ENCODE data around the gene NEURL1. TPM values are rescaled to one million over a fixed set of nuclear protein-coding genes. Genes with fewer than 3 reads are reported as not detected.

Gene NEURL1
- total RNA-seq, 3 donors from 2014 or later: 15.9 to 68.7 (median 42.9) TPM

DNA sequence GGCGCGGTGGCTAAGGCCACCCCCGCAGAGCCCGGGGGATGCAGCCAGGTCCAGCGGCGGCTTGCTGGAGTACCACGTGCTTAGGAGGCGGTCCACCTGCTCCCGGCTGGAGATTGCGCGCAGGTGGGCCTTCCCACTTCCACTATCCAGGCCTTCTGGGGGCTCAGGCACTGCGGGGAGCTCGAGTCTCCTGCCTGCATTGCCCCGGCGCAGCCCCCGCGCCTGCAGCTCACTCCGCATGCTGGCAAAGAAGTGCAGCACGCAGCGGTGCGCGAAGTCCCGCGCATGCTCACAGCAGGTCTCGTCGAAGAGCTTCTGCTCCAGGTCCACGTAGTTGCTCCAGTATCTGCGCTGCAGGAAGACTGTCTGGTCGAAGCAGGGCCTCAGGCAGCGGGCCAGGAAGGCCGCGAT, 20.2 kb upstream of the NEURL1 start:
- DNase-seq (no peak), ATAC-seq (no peak)
- TF ChIP-seq, protein P1, sequence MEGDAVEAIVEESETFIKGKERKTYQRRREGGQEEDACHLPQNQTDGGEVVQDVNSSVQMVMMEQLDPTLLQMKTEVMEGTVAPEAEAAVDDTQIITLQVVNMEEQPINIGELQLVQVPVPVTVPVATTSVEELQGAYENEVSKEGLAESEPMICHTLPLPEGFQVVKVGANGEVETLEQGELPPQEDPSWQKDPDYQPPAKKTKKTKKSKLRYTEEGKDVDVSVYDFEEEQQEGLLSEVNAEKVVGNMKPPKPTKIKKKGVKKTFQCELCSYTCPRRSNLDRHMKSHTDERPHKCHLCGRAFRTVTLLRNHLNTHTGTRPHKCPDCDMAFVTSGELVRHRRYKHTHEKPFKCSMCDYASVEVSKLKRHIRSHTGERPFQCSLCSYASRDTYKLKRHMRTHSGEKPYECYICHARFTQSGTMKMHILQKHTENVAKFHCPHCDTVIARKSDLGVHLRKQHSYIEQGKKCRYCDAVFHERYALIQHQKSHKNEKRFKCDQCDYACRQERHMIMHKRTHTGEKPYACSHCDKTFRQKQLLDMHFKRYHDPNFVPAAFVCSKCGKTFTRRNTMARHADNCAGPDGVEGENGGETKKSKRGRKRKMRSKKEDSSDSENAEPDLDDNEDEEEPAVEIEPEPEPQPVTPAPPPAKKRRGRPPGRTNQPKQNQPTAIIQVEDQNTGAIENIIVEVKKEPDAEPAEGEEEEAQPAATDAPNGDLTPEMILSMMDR (IDR thresholded peaks at IDR 0.05): no peak
- Histone ChIP-seq H3K36me3 (ENCODE audit: low read depth) (no peaks in the 10 kb centered on the region), H3K4me3 (no peak overlapping the region), H3K9me3 (no peaks in the 10 kb centered on the region), H3K4me1 (ENCODE audit: low read depth) (no peaks in the 10 kb centered on the region)
- intact Hi-C loops (cut with DNase I, micrococcal nuclease): no loop called here

DNA sequence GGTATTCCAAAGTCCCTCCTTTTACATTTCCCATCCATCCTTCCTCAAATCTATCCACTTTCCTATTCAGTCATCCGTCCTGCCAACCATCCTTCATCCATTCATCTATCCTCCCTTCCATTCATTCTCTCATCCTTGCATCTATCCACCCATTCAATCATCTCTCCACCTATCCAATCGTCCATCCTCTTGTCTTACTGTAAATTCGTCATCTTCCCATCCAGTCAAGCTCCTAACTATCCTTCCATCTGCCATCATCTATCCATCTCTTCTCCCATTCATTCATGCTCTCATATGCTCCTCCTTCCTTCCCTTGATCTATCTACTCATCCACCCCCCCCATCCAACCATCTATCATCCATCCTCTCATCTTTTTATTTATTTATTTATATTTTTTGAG, 19.4 kb upstream of the NEURL1 start:
- TF ChIP-seq, protein P1 (IDR thresholded peaks at IDR 0.05): no peak
- H3K36me3 ChIP-seq (ENCODE audit: low read depth): no peaks in the 10 kb centered on the region
- H3K4me3 ChIP-seq: no peak overlapping the region
- DNase-seq: no peak
- intact Hi-C loops (cut with DNase I, micrococcal nuclease): no loop called here
- H3K4me1 ChIP-seq (ENCODE audit: low read depth): no peaks in the 10 kb centered on the region
- no peaks in the 10 kb centered on the region for H3K9me3 ChIP-seq
- ATAC-seq: no peak

DNA sequence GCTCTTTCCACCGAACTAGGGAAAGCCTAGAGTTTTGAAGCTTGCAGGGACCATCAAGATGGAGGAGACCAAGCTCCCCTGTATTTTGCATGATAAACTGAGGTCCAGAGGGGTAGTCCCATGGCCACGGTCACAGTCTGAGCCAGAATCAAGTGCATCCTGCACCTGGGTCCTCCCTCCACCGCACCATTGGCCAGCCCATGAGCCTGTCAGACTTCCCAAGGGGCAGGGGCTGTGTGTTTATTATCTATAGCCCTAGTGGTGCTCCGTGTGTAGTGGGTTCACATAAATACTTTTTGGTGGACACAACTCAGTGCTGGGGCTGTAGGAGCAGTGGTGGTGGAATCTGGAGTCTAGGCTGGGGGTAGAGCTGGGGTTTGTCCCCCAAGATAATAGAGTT, 18.1 kb upstream of the NEURL1 start:
- H3K4me1 ChIP-seq (ENCODE audit: low read depth): no peaks in the 10 kb centered on the region
- no peak overlapping the region for H3K4me3 ChIP-seq
- ATAC-seq (no peak), DNase-seq (no peak)
- H3K9me3 ChIP-seq: no peaks in the 10 kb centered on the region
- TF ChIP-seq, protein P1 (IDR thresholded peaks at IDR 0.05): no peak
- intact Hi-C loops (cut with DNase I, micrococcal nuclease): no loop called here
- H3K36me3 ChIP-seq (ENCODE audit: low read depth): no peaks in the 10 kb centered on the region

DNA sequence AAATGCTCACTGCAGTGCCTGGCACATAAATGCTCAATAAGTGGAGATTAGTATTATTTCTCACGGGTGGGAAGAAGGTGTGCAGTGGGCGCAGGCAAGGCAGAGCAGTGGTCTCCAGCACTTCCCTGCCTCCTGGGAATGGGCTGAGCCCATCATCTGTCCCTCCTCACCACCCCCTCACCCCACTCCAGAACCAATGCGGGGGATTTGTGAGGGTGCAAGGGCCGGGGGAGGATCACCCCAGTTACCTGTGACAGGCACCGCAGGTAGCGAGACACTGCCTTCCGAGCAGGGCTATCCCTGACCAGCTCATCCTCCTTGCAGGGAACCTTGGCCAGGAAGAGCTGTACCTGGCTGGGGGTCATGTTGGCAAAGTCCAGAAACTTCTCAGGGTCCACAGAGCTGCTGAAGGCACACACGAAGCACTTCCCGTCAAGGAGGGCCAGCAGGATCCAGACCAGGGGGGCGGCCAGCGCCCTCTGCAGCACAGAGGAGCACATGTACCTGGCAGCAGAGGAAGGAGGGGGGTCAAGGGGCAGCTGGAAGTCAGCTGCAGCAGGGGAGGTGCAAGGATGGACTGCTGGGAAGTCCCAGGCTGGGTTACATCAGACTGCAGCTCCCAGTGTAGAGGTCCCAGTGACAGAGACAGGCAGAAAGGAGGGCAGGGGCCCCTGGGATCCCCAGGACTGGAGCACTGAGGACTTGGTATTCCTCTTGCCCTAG, 17.3 kb upstream of the NEURL1 start:
- TF ChIP-seq, protein P1 (IDR thresholded peaks at IDR 0.05): no peak
- intact Hi-C loops (cut with DNase I, micrococcal nuclease): no loop called here
- ATAC-seq: no peak

DNA sequence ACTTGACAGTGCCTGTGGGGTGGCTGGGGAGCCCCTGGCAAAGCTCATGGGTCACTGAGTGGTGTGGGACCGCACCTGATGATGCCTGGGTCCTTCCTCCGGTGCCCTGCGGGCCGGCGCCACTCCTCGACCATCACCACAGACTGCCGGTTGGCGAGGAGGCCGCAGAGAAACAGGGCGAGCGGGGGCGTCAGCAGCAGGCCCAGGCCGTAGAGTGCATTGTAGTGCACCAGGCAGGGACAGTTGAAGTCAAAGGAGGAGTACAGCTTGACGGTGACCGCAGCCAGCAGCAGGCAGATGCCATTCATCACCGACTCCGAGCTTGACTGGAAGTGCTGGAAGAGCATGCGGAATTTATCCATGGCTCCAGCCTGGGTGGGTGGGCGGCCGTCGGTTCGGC, 14.8 kb upstream of the NEURL1 start:
- no peak overlapping the region for H3K4me3 ChIP-seq
- H3K4me1 ChIP-seq (ENCODE audit: low read depth): no peaks in the 10 kb centered on the region
- TF ChIP-seq, protein P1 (IDR thresholded peaks at IDR 0.05): no peak
- no peaks in the 10 kb centered on the region for H3K36me3 ChIP-seq (ENCODE audit: low read depth)
- H3K9me3 ChIP-seq: no peaks in the 10 kb centered on the region
- DNase-seq (no peak), ATAC-seq (no peak)
- intact Hi-C loops (cut with DNase I, micrococcal nuclease): no loop called here

More for the DNA sequence above, 17.3 kb upstream of the NEURL1 start:
- Histone ChIP-seq H3K4me3 (no peak overlapping the region), H3K4me1 (ENCODE audit: low read depth) (no peaks in the 10 kb centered on the region), H3K9me3 (no peaks in the 10 kb centered on the region), H3K36me3 (ENCODE audit: low read depth) (no peaks in the 10 kb centered on the region)
- peak in 1 of 3 donors; percentile 9 for DNase-seq
